Subcutaneous abdominal adipose tissue (tissue), 5 donors: ENCODE results near the gene NEUROD4.
"Not testable (repeated sequence)": the region's sequence is repeated elsewhere in the genome, so short reads cannot be mapped to it uniquely, and the experiment has no call there.

ENCODE experiments used
- H3K27ac ChIP-seq: one replicate; pipeline ENCODE4 v1.7.0; 2013; ENCODE audit warnings: low read depth, mild to moderate bottlenecking, inconsistent platforms, low read length, moderate library complexity
- H3K27me3 ChIP-seq, 5 donors: one replicate each; pipeline ENCODE4 v1.7.0; 2013; ENCODE audit warnings: low read length in 5 of 5, inconsistent platforms in 1 of 5; ENCODE audit not compliant: control insufficient read depth in 5 of 5, insufficient read depth in 4 of 5
- H3K36me3 ChIP-seq, 5 donors: one replicate each; pipeline ENCODE4 v1.7.0; 2013; ENCODE audit warnings: low read length in 5 of 5; ENCODE audit not compliant: control insufficient read depth in 5 of 5, insufficient read depth in 5 of 5
- H3K4me1 ChIP-seq, 5 donors: one replicate each; pipeline ENCODE4 v1.7.0; 2013; ENCODE audit warnings: low read length in 5 of 5, mild to moderate bottlenecking in 3 of 5, moderate library complexity in 1 of 5; ENCODE audit not compliant: control insufficient read depth in 5 of 5, insufficient read depth in 5 of 5
- H3K4me3 ChIP-seq, 5 donors: one replicate each; pipeline ENCODE4 v1.7.0; 2013; ENCODE audit warnings: low read length in 5 of 5, low read depth in 1 of 5
- H3K9ac ChIP-seq, 5 donors: one replicate each; pipeline ENCODE4 v1.7.0; 2013; ENCODE audit warnings: low read length in 5 of 5, mild to moderate bottlenecking in 4 of 5, moderate library complexity in 3 of 5
- H3K9me3 ChIP-seq, 5 donors: one replicate each; pipeline ENCODE4 v1.7.0; 2013; ENCODE audit warnings: low read length in 5 of 5; ENCODE audit not compliant: control insufficient read depth in 5 of 5
- donor health status: healthy.
- donor health status: healthy.
- donor health status: healthy.
- donor health status: healthy.
- donor health status: healthy.

The NEUROD4 gene

GRCh38 chr12:54983536-54984101 is 36.2 kb upstream of the NEUROD4 start:
- no peak overlapping the region for H3K27ac ChIP-seq
- no peaks in the 10 kb centered on the region for H3K9me3 ChIP-seq
- no peak overlapping the region for H3K9ac ChIP-seq
- no peak overlapping the region for H3K4me3 ChIP-seq
- no peaks in the 10 kb centered on the region for H3K36me3 ChIP-seq
- H3K27me3 ChIP-seq = peaks cover 0 to 4% (median 0%) of the 10 kb centered on the region in 5 donors
- peaks cover 0 to 13% (median under 1%) of the 10 kb centered on the region in 5 donors for H3K4me1 ChIP-seq

- H3K36me3 ChIP-seq = no peaks in the 10 kb centered on the region
- H3K9ac ChIP-seq = no peak within 1 kb of the TSS
- peaks cover 0 to 18% (median 6%) of the 10 kb centered on the region in 5 donors for H3K4me1 ChIP-seq
- no peaks in the 10 kb centered on the region for H3K9me3 ChIP-seq
- peak within 1 kb of the TSS in 2 of 5 donors; percentile 3 to 15 for H3K4me3 ChIP-seq
- peaks cover 0 to 4% (median 0%) of the 10 kb centered on the region in 5 donors for H3K27me3 ChIP-seq
- no peak within 1 kb of the TSS for H3K27ac ChIP-seq
Measured at GRCh38 chr12:54984658-54985376, 35.0 kb upstream of the NEUROD4 start, which contains the start of gene TESPA1. TSS of gene TESPA1 (minus strand) at chr12:54984762. CDS start at chr12:54974562, 10,200 bp downstream.

GRCh38 chr12:54986773-54987172 is 33.0 kb upstream of the NEUROD4 start:
- not testable (repeated sequence) for H3K9me3 ChIP-seq, H3K27ac ChIP-seq, H3K36me3 ChIP-seq, H3K4me3 ChIP-seq, H3K27me3 ChIP-seq, H3K9ac ChIP-seq
- peaks cover 0 to 18% (median 6%) of the 10 kb centered on the region in 5 donors for H3K4me1 ChIP-seq

GRCh38 chr12:54987611-54988231 is 32.1 kb upstream of the NEUROD4 start:
- no peaks in the 10 kb centered on the region for H3K9me3 ChIP-seq
- H3K27ac ChIP-seq = no peak overlapping the region
- no peak overlapping the region for H3K9ac ChIP-seq

GRCh38 chr12:54988402-54989054 is 31.2 kb upstream of the NEUROD4 start:
- Histone ChIP-seq H3K9me3 (no peaks in the 10 kb centered on the region), H3K27me3 (no peaks in the 10 kb centered on the region), H3K27ac (no peak overlapping the region), H3K4me1 (peaks cover 0 to 18% (median 6%) of the 10 kb centered on the region in 5 donors), H3K9ac (no peak overlapping the region), H3K36me3 (no peaks in the 10 kb centered on the region), H3K4me3 (no peak overlapping the region)

More at GRCh38 chr12:54987611-54988231, 32.1 kb upstream of the NEUROD4 start:
- no peaks in the 10 kb centered on the region for H3K36me3 ChIP-seq
- no peak overlapping the region for H3K4me3 ChIP-seq
- peaks cover 0 to 18% (median 6%) of the 10 kb centered on the region in 5 donors for H3K4me1 ChIP-seq
- no peaks in the 10 kb centered on the region for H3K27me3 ChIP-seq

- H3K36me3 ChIP-seq = no peaks in the 10 kb centered on the region
- peaks cover 0 to 11% (median 6%) of the 10 kb centered on the region in 5 donors for H3K4me1 ChIP-seq
- H3K27me3 ChIP-seq = no peaks in the 10 kb centered on the region
- no peak overlapping the region for H3K4me3 ChIP-seq
- no peaks in the 10 kb centered on the region for H3K9me3 ChIP-seq
- peak overlapping the region in 1 of 5 donors; percentile 26 for H3K9ac ChIP-seq
- no peak overlapping the region for H3K27ac ChIP-seq
Measured at GRCh38 chr12:54989829-54990228, 29.9 kb upstream of the NEUROD4 start.

GRCh38 chr12:54991161-54991990 is 28.4 kb upstream of the NEUROD4 start:
- Histone ChIP-seq H3K27ac (no peak overlapping the region), H3K9me3 (no peaks in the 10 kb centered on the region), H3K4me1 (peaks cover 0 to 11% (median 6%) of the 10 kb centered on the region in 5 donors), H3K9ac (no peak overlapping the region), H3K36me3 (no peaks in the 10 kb centered on the region), H3K4me3 (no peak overlapping the region), H3K27me3 (no peaks in the 10 kb centered on the region)

GRCh38 chr12:54991991-54992375 is 27.8 kb upstream of the NEUROD4 start:
- Histone ChIP-seq H3K9ac (no peak overlapping the region), H3K27ac (no peak overlapping the region), H3K36me3 (no peaks in the 10 kb centered on the region), H3K4me3 (no peak overlapping the region), H3K4me1 (peaks cover 0 to 11% (median 6%) of the 10 kb centered on the region in 5 donors), H3K27me3 (no peaks in the 10 kb centered on the region), H3K9me3 (no peaks in the 10 kb centered on the region)

- Histone ChIP-seq H3K27me3 (no peaks in the 10 kb centered on the region), H3K4me1 (peaks cover 0 to 10% (median 5%) of the 10 kb centered on the region in 5 donors), H3K9me3 (no peaks in the 10 kb centered on the region)
Measured at GRCh38 chr12:54993181-54993835, 26.5 kb upstream of the NEUROD4 start.

More at GRCh38 chr12:54993181-54993835, 26.5 kb upstream of the NEUROD4 start:
- Histone ChIP-seq H3K36me3 (no peaks in the 10 kb centered on the region), H3K9ac (no peak overlapping the region), H3K27ac (no peak overlapping the region), H3K4me3 (no peak overlapping the region)
